ENCODE measurements around the gene CBLN3. TPM values are rescaled to one million over a fixed set of nuclear protein-coding genes. Genes with fewer than 3 reads are reported as not detected.

Gene CBLN3
- total and polyA plus RNA-seq, 4 donors: 1.3 to 10.2 (median 5.0) TPM

- WGBS, 2 donors: 75 to 76% methylated on average over 16 of the region's 16 CpGs
- DNase-seq: no peak
- intact Hi-C loops (cut with DNase I): no loop called here
Measured at GRCh38 chr14:24411443-24412389, 17.8 kb downstream of the CBLN3 start.

GRCh38 chr14:24409956-24410355 lies 19.5 kb downstream of the CBLN3 start:
- Histone ChIP-seq H3K4me3 (ENCODE audit: low read length in 2 of 2) (no peak overlapping the region), H3K36me3 (ENCODE audit: control insufficient read depth in 1 of 2, insufficient read depth in 2 of 2, low read length in 1 of 2) (peaks cover 0 to 2% of the 10 kb centered on the region in 2 donors), H3K27ac (ENCODE audit: low read depth in 1 of 2, low read length in 2 of 2) (no peak overlapping the region), H3K9me3 (ENCODE audit: control insufficient read depth, low read length) (no peaks in the 10 kb centered on the region), H3K4me1 (ENCODE audit: control insufficient read depth in 1 of 2, insufficient read depth in 2 of 2, low read length in 2 of 2) (no peaks in the 10 kb centered on the region), H3K27me3 (ENCODE audit: control insufficient read depth in 1 of 2, insufficient read depth in 2 of 2, low read length in 1 of 2) (no peaks in the 10 kb centered on the region)
- intact Hi-C loops (cut with DNase I): no loop called here
- ATAC-seq (ENCODE audit: low FRiP score): no peak
- no peak for DNase-seq
- WGBS, 2 donors: 92 to 95% methylated on average over 10 of the region's 10 CpGs

More at GRCh38 chr14:24411443-24412389, 17.8 kb downstream of the CBLN3 start:
- H3K36me3 ChIP-seq (ENCODE audit: control insufficient read depth in 1 of 2, insufficient read depth in 2 of 2, low read length in 1 of 2): peaks cover 0 to 2% of the 10 kb centered on the region in 2 donors
- H3K27ac ChIP-seq (ENCODE audit: low read depth in 1 of 2, low read length in 2 of 2): no peak overlapping the region
- H3K4me1 ChIP-seq (ENCODE audit: control insufficient read depth in 1 of 2, insufficient read depth in 2 of 2, low read length in 2 of 2): no peaks in the 10 kb centered on the region
- no peak for ATAC-seq (ENCODE audit: low FRiP score)
- no peaks in the 10 kb centered on the region for H3K9me3 ChIP-seq (ENCODE audit: control insufficient read depth, low read length)
- H3K4me3 ChIP-seq (ENCODE audit: low read length in 2 of 2): no peak overlapping the region
- no peaks in the 10 kb centered on the region for H3K27me3 ChIP-seq (ENCODE audit: control insufficient read depth in 1 of 2, insufficient read depth in 2 of 2, low read length in 1 of 2)

DNA sequence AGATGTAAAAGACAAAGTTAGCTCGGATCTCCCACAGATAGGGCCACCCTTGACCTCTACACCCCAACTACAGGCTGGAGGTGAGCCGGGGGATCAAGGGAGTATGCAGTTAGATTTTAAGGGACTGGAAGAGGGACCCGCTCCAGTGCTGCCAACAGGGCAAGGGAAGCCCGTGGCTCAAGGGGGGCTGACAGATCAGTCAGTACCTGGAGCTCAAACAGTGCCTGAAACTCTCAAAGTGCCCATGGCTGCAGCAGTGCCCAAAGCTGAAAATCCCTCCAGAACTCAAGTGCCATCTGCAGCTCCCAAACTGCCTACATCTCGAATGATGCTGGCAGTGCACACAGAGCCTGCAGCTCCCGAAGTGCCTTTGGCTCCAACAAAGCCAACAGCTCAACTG lies 20.3 kb downstream of the CBLN3 start:
- no peak for ATAC-seq (ENCODE audit: low FRiP score)
- DNase-seq: no peak
- Histone ChIP-seq H3K27me3 (ENCODE audit: control insufficient read depth in 1 of 2, insufficient read depth in 2 of 2, low read length in 1 of 2) (no peaks in the 10 kb centered on the region), H3K4me3 (ENCODE audit: low read length in 2 of 2) (no peak overlapping the region), H3K4me1 (ENCODE audit: control insufficient read depth in 1 of 2, insufficient read depth in 2 of 2, low read length in 2 of 2) (no peaks in the 10 kb centered on the region), H3K27ac (ENCODE audit: low read depth in 1 of 2, low read length in 2 of 2) (no peak overlapping the region), H3K36me3 (ENCODE audit: control insufficient read depth in 1 of 2, insufficient read depth in 2 of 2, low read length in 1 of 2) (peaks cover 0 to 2% of the 10 kb centered on the region in 2 donors), H3K9me3 (ENCODE audit: control insufficient read depth, low read length) (no peaks in the 10 kb centered on the region)
- intact Hi-C loops (cut with DNase I): no loop called here
- 79 to 82% methylated on average over 6 of the region's 6 CpGs for WGBS, 2 donors

- Histone ChIP-seq H3K4me3 (ENCODE audit: low read length in 2 of 2) (no peak overlapping the region), H3K27me3 (ENCODE audit: control insufficient read depth in 1 of 2, insufficient read depth in 2 of 2, low read length in 1 of 2) (no peaks in the 10 kb centered on the region), H3K9me3 (ENCODE audit: control insufficient read depth, low read length) (no peaks in the 10 kb centered on the region), H3K36me3 (ENCODE audit: control insufficient read depth in 1 of 2, insufficient read depth in 2 of 2, low read length in 1 of 2) (peaks cover 0 to 2% of the 10 kb centered on the region in 2 donors), H3K4me1 (ENCODE audit: control insufficient read depth in 1 of 2, insufficient read depth in 2 of 2, low read length in 2 of 2) (no peaks in the 10 kb centered on the region), H3K27ac (ENCODE audit: low read depth in 1 of 2, low read length in 2 of 2) (no peak overlapping the region)
- intact Hi-C loops (cut with DNase I): no loop called here
- ATAC-seq (ENCODE audit: low FRiP score): no peak
- WGBS, 2 donors: 79 to 80% methylated on average over 3 of the region's 3 CpGs
- DNase-seq: no peak
Measured at GRCh38 chr14:24408764-24409163, 20.7 kb downstream of the CBLN3 start.

GRCh38 chr14:24407608-24408325 lies 21.7 kb downstream of the CBLN3 start:
- H3K36me3 ChIP-seq (ENCODE audit: control insufficient read depth in 1 of 2, insufficient read depth in 2 of 2, low read length in 1 of 2): peaks cover 0 to 2% of the 10 kb centered on the region in 2 donors
- H3K27ac ChIP-seq (ENCODE audit: low read depth in 1 of 2, low read length in 2 of 2): no peak overlapping the region
- 93 to 94% methylated on average over 18 of the region's 18 CpGs for WGBS, 2 donors
- ATAC-seq (ENCODE audit: low FRiP score) (no peak), DNase-seq (no peak)
- no peaks in the 10 kb centered on the region for H3K4me1 ChIP-seq (ENCODE audit: control insufficient read depth in 1 of 2, insufficient read depth in 2 of 2, low read length in 2 of 2)
- H3K27me3 ChIP-seq (ENCODE audit: control insufficient read depth in 1 of 2, insufficient read depth in 2 of 2, low read length in 1 of 2): no peaks in the 10 kb centered on the region
- no peaks in the 10 kb centered on the region for H3K9me3 ChIP-seq (ENCODE audit: control insufficient read depth, low read length)
- no peak overlapping the region for H3K4me3 ChIP-seq (ENCODE audit: low read length in 2 of 2)
- intact Hi-C loops (cut with DNase I): no loop called here

DNA sequence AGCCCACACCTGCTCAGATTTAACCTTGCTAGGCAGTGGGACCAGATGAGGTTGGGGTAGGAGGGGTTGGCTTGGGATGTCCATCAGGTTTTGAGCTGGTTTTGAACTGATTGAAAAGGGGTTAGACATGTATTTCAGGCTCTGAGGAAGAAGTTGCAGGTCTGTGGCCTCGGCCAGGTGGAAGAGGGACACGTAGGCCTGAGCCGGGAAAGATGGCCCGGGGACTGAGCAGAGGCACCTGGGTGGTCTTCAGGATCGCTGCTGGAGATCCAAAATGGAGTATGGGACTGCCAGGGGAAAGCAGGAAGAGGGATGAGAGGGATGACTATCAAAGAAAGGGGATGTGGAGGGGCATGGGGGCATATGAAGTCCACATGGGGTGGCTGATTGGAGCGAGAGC lies 23.1 kb downstream of the CBLN3 start:
- intact Hi-C loops (cut with DNase I): no loop called here

DNA sequence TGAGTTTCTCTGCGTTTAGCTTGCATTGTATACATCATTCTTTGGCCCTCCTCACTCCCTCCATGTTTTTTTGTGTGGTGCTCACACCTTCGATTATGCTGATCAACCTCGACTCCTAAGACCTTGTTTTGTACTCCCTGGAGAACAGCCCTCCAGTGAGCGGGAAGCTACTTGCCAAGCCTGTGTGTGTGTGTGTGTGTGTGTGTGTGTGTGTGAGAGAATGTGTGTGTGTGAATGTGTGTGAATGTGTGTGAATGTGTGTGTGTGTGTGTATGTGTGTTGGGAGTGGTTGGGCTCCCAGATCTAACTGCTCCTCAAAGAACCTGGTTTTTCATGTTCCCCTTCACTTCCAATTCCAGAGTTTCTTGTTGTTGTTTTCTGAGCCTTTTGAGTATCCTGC lies 24.7 kb downstream of the CBLN3 start:
- H3K36me3 ChIP-seq (ENCODE audit: control insufficient read depth in 1 of 2, insufficient read depth in 2 of 2, low read length in 1 of 2): peaks cover 0 to 2% of the 10 kb centered on the region in 2 donors
- WGBS, 2 donors: 53 to 61% methylated on average over 4 of the region's 4 CpGs
- H3K9me3 ChIP-seq (ENCODE audit: control insufficient read depth, low read length): no peaks in the 10 kb centered on the region
- intact Hi-C loops (cut with DNase I): no loop called here
- ATAC-seq (ENCODE audit: low FRiP score) (no peak), DNase-seq (no peak)
- no peaks in the 10 kb centered on the region for H3K4me1 ChIP-seq (ENCODE audit: control insufficient read depth in 1 of 2, insufficient read depth in 2 of 2, low read length in 2 of 2)
- H3K4me3 ChIP-seq (ENCODE audit: low read length in 2 of 2): no peak overlapping the region
- no peaks in the 10 kb centered on the region for H3K27me3 ChIP-seq (ENCODE audit: control insufficient read depth in 1 of 2, insufficient read depth in 2 of 2, low read length in 1 of 2)
- no peak overlapping the region for H3K27ac ChIP-seq (ENCODE audit: low read depth in 1 of 2, low read length in 2 of 2)

More for the DNA sequence above, 23.1 kb downstream of the CBLN3 start:
- H3K36me3 ChIP-seq (ENCODE audit: control insufficient read depth in 1 of 2, insufficient read depth in 2 of 2, low read length in 1 of 2): peaks cover 0 to 2% of the 10 kb centered on the region in 2 donors
- H3K27me3 ChIP-seq (ENCODE audit: control insufficient read depth in 1 of 2, insufficient read depth in 2 of 2, low read length in 1 of 2): no peaks in the 10 kb centered on the region
- H3K4me3 ChIP-seq (ENCODE audit: low read length in 2 of 2): no peak overlapping the region
- no peaks in the 10 kb centered on the region for H3K9me3 ChIP-seq (ENCODE audit: control insufficient read depth, low read length)
- no peaks in the 10 kb centered on the region for H3K4me1 ChIP-seq (ENCODE audit: control insufficient read depth in 1 of 2, insufficient read depth in 2 of 2, low read length in 2 of 2)
- no peak overlapping the region for H3K27ac ChIP-seq (ENCODE audit: low read depth in 1 of 2, low read length in 2 of 2)
- ATAC-seq (ENCODE audit: low FRiP score) (no peak), DNase-seq (no peak)
- WGBS, 2 donors: 94 to 95% methylated on average over 6 of the region's 6 CpGs

GRCh38 chr14:24403294-24403998 lies 26.0 kb downstream of the CBLN3 start:
- Histone ChIP-seq H3K36me3 (ENCODE audit: control insufficient read depth in 1 of 2, insufficient read depth in 2 of 2, low read length in 1 of 2) (no peaks in the 10 kb centered on the region), H3K27me3 (ENCODE audit: control insufficient read depth in 1 of 2, insufficient read depth in 2 of 2, low read length in 1 of 2) (no peaks in the 10 kb centered on the region), H3K4me1 (ENCODE audit: control insufficient read depth in 1 of 2, insufficient read depth in 2 of 2, low read length in 2 of 2) (no peaks in the 10 kb centered on the region), H3K9me3 (ENCODE audit: control insufficient read depth, low read length) (no peaks in the 10 kb centered on the region), H3K4me3 (ENCODE audit: low read length in 2 of 2) (no peak overlapping the region), H3K27ac (ENCODE audit: low read depth in 1 of 2, low read length in 2 of 2) (no peak overlapping the region)
- 27 to 37% methylated on average over 7 of the region's 7 CpGs for WGBS, 2 donors
- intact Hi-C loops (cut with DNase I): no loop called here
- no peak for DNase-seq
- no peak for ATAC-seq (ENCODE audit: low FRiP score)

Data from aorta (tissue), 5 donors.